B cell (primary cell): ENCODE results near the gene SIPA1L3.

Source experiments
- CTCF ChIP-seq: fragments of 200-600 bp; IDR thresholded peaks from one replicate; pipeline ENCODE4 v1.8.0; 2022; ENCODE audit warnings: antibody characterized with exemption, mild to moderate bottlenecking
- EZH2 ChIP-seq: IDR thresholded peaks from 2 replicates; pipeline ENCODE4 v1.6.1; 2012; ENCODE audit warnings: borderline replicate concordance, low read depth, mild to moderate bottlenecking, moderate library complexity, low read length; ENCODE audit not compliant: insufficient read depth, poor library complexity, severe bottlenecking

- TF ChIP-seq CTCF (no peak), EZH2 (no peak)
These were observed 297.7 kb downstream of the SIPA1L3 start for GRCh38 chr19:38204728-38205127.
